HL-60 (cell line): ENCODE data around the gene ARV1.
A peak's percentile ranks its signal among the peaks of the same experiment; 100 is the strongest.

Source experiments
- DNase-seq, 2 experiments: peaks; one replicate each; pipeline ENCODE4 v3.0.0-alpha.2; 2010 to 2020; ENCODE audit warnings: low read depth in 1 of 2, low spot score in 1 of 2
- H3K27ac ChIP-seq: fragments of 250-450 bp; sonication (Bioruptor Pico); replicated peaks from 2 replicates; pipeline ENCODE4 v1.5.1; 2020; ENCODE audit warnings: mild to moderate bottlenecking, moderate library complexity
- H3K27me3 ChIP-seq: fragments of 250-450 bp; sonication (Bioruptor Pico); 2 replicates; pipeline ENCODE4 v1.5.1; 2021; ENCODE audit warnings: mild to moderate bottlenecking, moderate library complexity; ENCODE audit not compliant: insufficient read depth, poor library complexity, severe bottlenecking
- H3K4me3 ChIP-seq: replicated peaks from 2 replicates; pipeline ENCODE4 v1.5.1; 2011; ENCODE audit warnings: mild to moderate bottlenecking, control low read depth, low read length; ENCODE audit not compliant: insufficient read depth
- CTCF ChIP-seq: IDR thresholded peaks from one replicate; pipeline ENCODE4 v1.5.1; 2011; ENCODE audit warnings: low read length, control low read depth, inconsistent platforms; ENCODE audit not compliant: insufficient read depth
- GABPA ChIP-seq: IDR thresholded peaks from 2 replicates; pipeline ENCODE4 v1.6.1; 2012; ENCODE audit warnings: low read depth
- POLR2AphosphoS5 ChIP-seq: IDR thresholded peaks from 2 replicates; pipeline ENCODE4 v1.6.1; 2012; ENCODE audit warnings: low read depth
- REST ChIP-seq: IDR thresholded peaks from 2 replicates; pipeline ENCODE4 v1.6.1; 2012; ENCODE audit warnings: low read depth; ENCODE audit not compliant: insufficient replicate concordance
- SPI1 ChIP-seq: IDR thresholded peaks from 2 replicates; pipeline ENCODE4 v1.6.1; 2012; ENCODE audit warnings: low read depth, mild to moderate bottlenecking, borderline replicate concordance

Gene ARV1

GRCh38 chr1:231040800-231041718 lies 62.2 kb downstream of the ARV1 start:
- Histone ChIP-seq H3K27me3 (peaks cover 2% of the 10 kb centered on the region), H3K4me3 (peak overlapping the region; percentile 69; the same call in 1 of the 2 replicates), H3K27ac (no peak overlapping the region)
- no peak for DNase-seq
- TF ChIP-seq GABPA = no peak
- TF ChIP-seq REST = no peak
- no peak for TF ChIP-seq POLR2AphosphoS5
- no peak for TF ChIP-seq SPI1
- TF ChIP-seq CTCF = no peak

- TF ChIP-seq REST (no peak), CTCF (no peak)
- Histone ChIP-seq H3K27ac (no peak overlapping the region), H3K4me3 (no peak overlapping the region), H3K27me3 (peaks cover 2% of the 10 kb centered on the region)
- no peak for DNase-seq
Measured at GRCh38 chr1:231041719-231042261, 62.9 kb downstream of the ARV1 start.

- no peak for DNase-seq
- Histone ChIP-seq H3K27me3 (peaks cover 5% of the 10 kb centered on the region), H3K4me3 (no peak overlapping the region), H3K27ac (no peak overlapping the region)
- TF ChIP-seq GABPA (no peak), CTCF (no peak), SPI1 (no peak), POLR2AphosphoS5 (no peak), REST (no peak)
Measured at GRCh38 chr1:231044588-231044987, 65.7 kb downstream of the ARV1 start.
